ENCODE data around the gene DCAF8.

DCAF8 gene

GRCh38 chr1:160261556-160261892 lies 825 bp downstream of the DCAF8 start:
- DNase-seq = peak; percentile 75

GRCh38 chr1:160260406-160261382 lies 1.7 kb downstream of the DCAF8 start:
- no peak for DNase-seq

GRCh38 chr1:160258177-160258798 lies 4.1 kb downstream of the DCAF8 start:
- DNase-seq = no peak

- no peak for DNase-seq
Measured at GRCh38 chr1:160257411-160258015, 4.8 kb downstream of the DCAF8 start.

GRCh38 chr1:160256396-160257046 lies 5.8 kb downstream of the DCAF8 start:
- DNase-seq = no peak

GRCh38 chr1:160255781-160256300 lies 6.5 kb downstream of the DCAF8 start:
- no peak for DNase-seq

- peak; percentile 67 for DNase-seq
Measured at GRCh38 chr1:160251687-160252526, 10.4 kb downstream of the DCAF8 start.

GRCh38 chr1:160251011-160251410 lies 11.3 kb downstream of the DCAF8 start:
- no peak for DNase-seq

GRCh38 chr1:160247053-160247452 lies 15.3 kb downstream of the DCAF8 start:
- no peak for DNase-seq

- no peak for DNase-seq
Measured at GRCh38 chr1:160245434-160245833, 16.9 kb downstream of the DCAF8 start.

- no peak for DNase-seq
Measured at GRCh38 chr1:160244209-160244608, 18.1 kb downstream of the DCAF8 start.

- DNase-seq = no peak
Measured at GRCh38 chr1:160243767-160244166, 18.6 kb downstream of the DCAF8 start.

GRCh38 chr1:160239582-160240299 lies 22.6 kb downstream of the DCAF8 start:
- no peak for DNase-seq

GRCh38 chr1:160238408-160238807 lies 23.9 kb downstream of the DCAF8 start:
- no peak for DNase-seq

GRCh38 chr1:160237558-160237957 lies 24.8 kb downstream of the DCAF8 start:
- DNase-seq = no peak

- DNase-seq = no peak
Measured at GRCh38 chr1:160236806-160237205, 25.5 kb downstream of the DCAF8 start.

GRCh38 chr1:160232911-160233310 lies 29.4 kb downstream of the DCAF8 start:
- no peak for DNase-seq

GRCh38 chr1:160228431-160228830 lies 33.9 kb downstream of the DCAF8 start:
- no peak for DNase-seq

GRCh38 chr1:160227561-160227960 lies 34.8 kb downstream of the DCAF8 start:
- DNase-seq = no peak

- no peak for DNase-seq
Measured at GRCh38 chr1:160227034-160227433, 35.3 kb downstream of the DCAF8 start.

- no peak for DNase-seq
Measured at GRCh38 chr1:160226623-160227022, 35.7 kb downstream of the DCAF8 start.
